Measurements from ENCODE around the gene FOXJ3. TPM values are rescaled to one million over a fixed set of nuclear protein-coding genes. Genes with fewer than 3 reads are reported as not detected.
A peak's percentile ranks its signal among the peaks of the same experiment; 100 is the strongest.

Gene FOXJ3
- total RNA-seq, 2 donors from 2014 or later = 30.6 to 62.0 TPM

DNA sequence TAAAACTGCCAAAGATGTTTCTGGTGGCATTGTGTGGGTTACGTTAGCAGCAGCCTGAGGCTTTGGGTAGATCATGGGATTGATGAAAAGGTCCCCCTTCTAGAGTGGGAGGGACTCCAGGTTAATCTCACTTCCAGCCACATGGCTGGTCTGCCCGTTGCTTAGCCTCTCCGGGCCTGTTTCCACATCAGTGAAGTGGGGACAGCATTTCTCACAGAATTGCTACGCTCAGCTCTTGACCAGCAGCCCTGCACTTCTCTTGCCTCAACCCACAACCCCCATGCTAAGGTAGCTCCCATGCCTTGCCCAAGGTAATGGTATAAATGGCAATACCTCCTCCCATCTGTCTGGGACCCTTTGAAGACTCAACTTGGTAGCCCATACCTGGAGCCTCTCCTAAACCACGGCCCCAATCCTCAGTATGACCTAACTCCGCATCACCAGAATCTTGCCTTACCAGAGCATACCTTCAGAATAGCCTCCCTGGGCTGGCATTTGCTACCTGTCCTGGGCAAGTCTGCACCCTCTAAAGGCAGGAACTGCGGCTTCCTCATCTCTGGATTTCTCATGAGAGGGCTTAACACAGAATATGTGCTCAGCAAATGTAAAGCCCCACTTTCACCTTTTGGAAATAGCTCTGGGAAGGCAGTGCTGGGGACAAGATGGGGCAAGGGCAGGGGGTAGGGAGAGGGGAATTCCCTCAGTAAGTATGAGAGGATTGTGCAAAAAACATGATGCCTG lies 159.6 kb downstream of the FOXJ3 start:
- no peaks in the 10 kb centered on the region for H3K36me3 ChIP-seq
- TF ChIP-seq, protein P1, sequence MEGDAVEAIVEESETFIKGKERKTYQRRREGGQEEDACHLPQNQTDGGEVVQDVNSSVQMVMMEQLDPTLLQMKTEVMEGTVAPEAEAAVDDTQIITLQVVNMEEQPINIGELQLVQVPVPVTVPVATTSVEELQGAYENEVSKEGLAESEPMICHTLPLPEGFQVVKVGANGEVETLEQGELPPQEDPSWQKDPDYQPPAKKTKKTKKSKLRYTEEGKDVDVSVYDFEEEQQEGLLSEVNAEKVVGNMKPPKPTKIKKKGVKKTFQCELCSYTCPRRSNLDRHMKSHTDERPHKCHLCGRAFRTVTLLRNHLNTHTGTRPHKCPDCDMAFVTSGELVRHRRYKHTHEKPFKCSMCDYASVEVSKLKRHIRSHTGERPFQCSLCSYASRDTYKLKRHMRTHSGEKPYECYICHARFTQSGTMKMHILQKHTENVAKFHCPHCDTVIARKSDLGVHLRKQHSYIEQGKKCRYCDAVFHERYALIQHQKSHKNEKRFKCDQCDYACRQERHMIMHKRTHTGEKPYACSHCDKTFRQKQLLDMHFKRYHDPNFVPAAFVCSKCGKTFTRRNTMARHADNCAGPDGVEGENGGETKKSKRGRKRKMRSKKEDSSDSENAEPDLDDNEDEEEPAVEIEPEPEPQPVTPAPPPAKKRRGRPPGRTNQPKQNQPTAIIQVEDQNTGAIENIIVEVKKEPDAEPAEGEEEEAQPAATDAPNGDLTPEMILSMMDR (IDR thresholded peaks at IDR 0.05) = no peak
- peaks cover 0 to 42% of the 10 kb centered on the region in 2 donors for H3K4me1 ChIP-seq (ENCODE audit: control insufficient read depth in 1 of 2, low read depth in 2 of 2)
- no peak overlapping the region for H3K27ac ChIP-seq
- no peaks in the 10 kb centered on the region for H3K27me3 ChIP-seq (replicated peaks; ENCODE audit: insufficient read depth)
- no peak overlapping the region for H3K4me3 ChIP-seq
- H3K9me3 ChIP-seq = no peaks in the 10 kb centered on the region
- no peak for ATAC-seq (ENCODE audit: insufficient number of reproducible peaks, low FRiP score, low read depth)
- no peak for DNase-seq (ENCODE audit: low spot score)

DNA sequence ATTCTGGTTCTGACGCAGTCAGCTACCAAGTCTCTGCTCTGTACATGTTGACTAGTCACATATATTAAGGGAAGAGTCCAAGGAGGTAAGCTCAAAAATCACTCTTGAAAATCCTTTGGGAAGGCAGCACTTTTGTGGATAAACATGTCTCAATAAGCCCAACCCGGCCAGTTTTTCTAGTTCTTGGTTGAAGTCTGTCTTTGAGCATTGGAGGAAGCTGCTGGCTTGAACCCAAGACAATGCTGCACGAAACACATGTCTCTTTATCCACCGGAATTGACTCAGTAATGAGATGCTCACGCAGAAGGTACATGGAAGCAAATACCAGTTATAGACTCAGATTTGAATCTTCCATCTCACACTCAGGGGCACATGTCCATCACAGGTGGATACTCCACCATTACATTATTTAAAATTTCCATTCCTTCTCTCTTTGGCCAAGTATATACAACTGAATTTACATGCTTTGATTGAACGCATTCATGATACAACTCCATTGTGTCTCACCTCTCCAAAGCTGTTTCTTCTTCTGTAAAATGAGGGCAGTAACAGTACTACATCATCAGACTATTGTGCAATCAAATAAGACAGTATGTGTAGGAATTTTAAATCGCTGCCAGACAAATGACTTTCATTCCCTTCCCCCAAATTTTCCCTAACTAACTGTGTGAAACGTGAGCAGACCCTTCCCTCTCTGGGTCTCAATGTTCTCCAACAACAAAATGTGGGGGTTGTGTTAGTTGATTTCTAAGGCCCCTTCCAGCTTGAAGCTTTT lies 160.9 kb downstream of the FOXJ3 start:
- Histone ChIP-seq H3K4me1 (ENCODE audit: control insufficient read depth in 1 of 2, low read depth in 2 of 2) (peaks cover 0 to 29% of the 10 kb centered on the region in 2 donors), H3K27ac (no peak overlapping the region), H3K27me3 (replicated peaks; ENCODE audit: insufficient read depth) (no peaks in the 10 kb centered on the region), H3K36me3 (no peaks in the 10 kb centered on the region), H3K4me3 (no peak overlapping the region), H3K9me3 (no peaks in the 10 kb centered on the region)
- TF ChIP-seq, protein P1 (IDR thresholded peaks at IDR 0.05) = no peak
- DNase-seq (ENCODE audit: low spot score) (no peak), ATAC-seq (ENCODE audit: insufficient number of reproducible peaks, low FRiP score, low read depth) (no peak)

DNA sequence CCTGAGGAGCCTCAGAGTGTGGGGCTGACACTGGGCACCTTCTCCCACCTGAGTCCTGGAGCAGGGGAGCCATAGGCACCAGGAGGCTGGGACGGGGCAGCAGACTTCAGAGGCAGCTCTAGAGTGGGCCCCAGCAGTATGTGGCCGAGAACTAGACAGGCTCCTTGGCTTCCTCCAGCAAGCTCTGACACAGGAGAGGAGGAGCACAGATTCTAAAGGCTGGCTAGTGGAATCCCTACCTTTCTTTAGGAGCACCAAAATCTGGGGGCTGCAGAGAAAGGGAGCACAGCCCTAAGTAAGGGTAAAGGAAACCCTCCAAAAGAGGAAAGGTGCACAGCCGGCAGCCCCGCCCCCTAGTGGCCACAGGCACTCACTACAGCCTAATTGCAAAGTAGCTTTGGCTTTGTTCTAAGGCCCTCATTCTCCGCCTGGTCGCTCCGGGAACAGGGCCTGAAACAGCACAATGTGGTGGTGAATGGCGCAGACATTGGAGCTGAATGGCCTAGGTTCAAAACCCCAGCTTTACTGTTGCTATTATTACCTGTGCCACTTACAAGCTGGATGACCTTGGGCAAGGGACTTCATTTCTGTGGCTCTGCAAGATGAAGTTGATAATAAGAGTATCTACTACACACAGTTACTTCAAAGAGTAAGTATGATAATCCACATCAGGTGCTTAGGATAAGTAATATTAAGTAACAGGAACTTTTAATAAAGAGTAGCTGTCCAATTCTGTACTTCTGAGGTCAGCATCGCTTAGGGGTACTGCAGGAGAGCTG lies 161.7 kb downstream of the FOXJ3 start:
- no peaks in the 10 kb centered on the region for H3K9me3 ChIP-seq
- TF ChIP-seq, protein P1 (IDR thresholded peaks at IDR 0.05) = peak; percentile 95
- no peaks in the 10 kb centered on the region for H3K36me3 ChIP-seq
- DNase-seq (ENCODE audit: low spot score) (no peak), ATAC-seq (ENCODE audit: insufficient number of reproducible peaks, low FRiP score, low read depth) (no peak)
- no peak overlapping the region for H3K27ac ChIP-seq
- H3K4me3 ChIP-seq = no peak overlapping the region
- peaks cover 0 to 21% of the 10 kb centered on the region in 2 donors for H3K4me1 ChIP-seq (ENCODE audit: control insufficient read depth in 1 of 2, low read depth in 2 of 2)
- no peaks in the 10 kb centered on the region for H3K27me3 ChIP-seq (replicated peaks; ENCODE audit: insufficient read depth)

DNA sequence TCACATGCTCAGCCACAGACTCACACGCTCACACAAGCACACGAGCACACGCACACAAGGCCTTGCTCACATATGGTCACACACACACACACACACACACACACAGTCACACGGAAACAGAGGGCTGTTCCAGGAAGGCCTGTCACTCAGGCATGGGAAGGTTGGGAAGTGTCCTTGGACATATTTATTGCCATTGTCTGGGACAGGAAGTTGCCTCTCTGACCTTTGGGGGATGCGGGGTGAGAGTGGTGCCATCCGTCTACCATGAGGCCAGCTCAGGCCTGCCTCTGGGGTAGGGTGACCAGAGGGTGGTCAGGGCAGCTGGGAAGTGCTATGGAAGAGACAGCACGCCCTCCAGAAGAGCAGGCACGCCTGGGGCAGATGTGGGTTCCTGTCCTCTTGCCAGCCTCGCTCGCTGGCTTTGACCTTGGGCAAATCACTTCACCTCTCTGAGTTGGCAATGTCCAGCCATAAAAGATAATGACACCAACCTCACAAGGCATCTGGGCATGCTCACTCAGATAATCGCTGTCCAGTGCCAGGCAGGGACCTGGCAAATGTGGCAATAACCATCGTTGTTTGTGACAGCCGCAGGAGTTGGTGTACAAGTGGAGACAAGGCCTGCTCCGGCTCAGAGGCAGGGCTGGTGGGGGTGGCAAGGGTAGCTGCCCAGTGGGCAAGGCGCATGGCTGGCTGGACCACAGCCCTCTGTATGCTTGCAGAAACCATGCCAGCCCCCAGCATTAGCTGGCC lies 162.5 kb downstream of the FOXJ3 start:
- Histone ChIP-seq H3K4me3 (no peak overlapping the region), H3K4me1 (ENCODE audit: control insufficient read depth in 1 of 2, low read depth in 2 of 2) (peaks cover 0 to 13% of the 10 kb centered on the region in 2 donors), H3K27ac (no peak overlapping the region), H3K36me3 (no peaks in the 10 kb centered on the region), H3K27me3 (replicated peaks; ENCODE audit: insufficient read depth) (no peaks in the 10 kb centered on the region), H3K9me3 (no peaks in the 10 kb centered on the region)
- DNase-seq (ENCODE audit: low spot score) = no peak
- ATAC-seq (ENCODE audit: insufficient number of reproducible peaks, low FRiP score, low read depth) = no peak
- TF ChIP-seq, protein P1 (IDR thresholded peaks at IDR 0.05) = no peak

Measured in thoracic aorta (tissue), 2 donors.